ENCODE measurements around the gene PDCD4. TPM values are rescaled to one million over a fixed set of nuclear protein-coding genes. Genes with fewer than 3 reads are reported as not detected.

PDCD4 gene
- total and polyA plus RNA-seq, 10 of the 15 experiments (the other 5 are each of a cell fraction or from before 2014, with no cell fraction given) = 101 to 372 (median 171) TPM

DNA sequence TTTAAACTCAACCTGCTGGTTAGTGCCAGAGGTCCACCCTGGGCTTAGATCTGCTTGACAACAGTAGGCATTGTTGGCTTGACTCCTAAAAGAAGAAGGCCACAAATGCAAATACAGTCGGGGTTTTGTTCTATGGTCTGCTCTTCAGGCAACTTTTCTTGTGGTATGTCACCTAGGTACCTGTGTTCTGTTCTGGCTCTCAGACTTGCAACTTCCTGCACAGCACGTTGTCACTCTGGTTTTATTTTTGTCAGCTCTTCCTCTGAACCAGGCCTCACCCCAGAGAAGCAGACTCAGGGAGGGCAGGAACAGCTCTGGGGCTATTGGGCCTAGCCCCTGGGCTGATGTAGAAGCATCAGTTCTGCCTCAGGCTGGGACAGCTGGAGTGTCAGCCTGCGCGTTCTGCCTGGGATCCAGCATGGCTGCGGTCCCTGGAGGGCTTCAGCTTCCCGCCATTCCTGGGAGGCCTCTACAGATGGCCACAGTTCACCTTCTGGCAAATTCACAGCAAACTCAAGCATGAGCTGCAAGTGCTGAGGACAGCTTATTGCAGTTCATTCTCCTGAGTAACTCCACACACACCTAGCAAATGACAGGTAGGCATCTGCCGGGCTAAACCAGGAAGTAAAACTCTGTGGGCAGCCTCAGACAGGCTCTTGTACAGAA, 11.0 kb upstream of the PDCD4 start (continued):
- TF ChIP-seq, protein P1, sequence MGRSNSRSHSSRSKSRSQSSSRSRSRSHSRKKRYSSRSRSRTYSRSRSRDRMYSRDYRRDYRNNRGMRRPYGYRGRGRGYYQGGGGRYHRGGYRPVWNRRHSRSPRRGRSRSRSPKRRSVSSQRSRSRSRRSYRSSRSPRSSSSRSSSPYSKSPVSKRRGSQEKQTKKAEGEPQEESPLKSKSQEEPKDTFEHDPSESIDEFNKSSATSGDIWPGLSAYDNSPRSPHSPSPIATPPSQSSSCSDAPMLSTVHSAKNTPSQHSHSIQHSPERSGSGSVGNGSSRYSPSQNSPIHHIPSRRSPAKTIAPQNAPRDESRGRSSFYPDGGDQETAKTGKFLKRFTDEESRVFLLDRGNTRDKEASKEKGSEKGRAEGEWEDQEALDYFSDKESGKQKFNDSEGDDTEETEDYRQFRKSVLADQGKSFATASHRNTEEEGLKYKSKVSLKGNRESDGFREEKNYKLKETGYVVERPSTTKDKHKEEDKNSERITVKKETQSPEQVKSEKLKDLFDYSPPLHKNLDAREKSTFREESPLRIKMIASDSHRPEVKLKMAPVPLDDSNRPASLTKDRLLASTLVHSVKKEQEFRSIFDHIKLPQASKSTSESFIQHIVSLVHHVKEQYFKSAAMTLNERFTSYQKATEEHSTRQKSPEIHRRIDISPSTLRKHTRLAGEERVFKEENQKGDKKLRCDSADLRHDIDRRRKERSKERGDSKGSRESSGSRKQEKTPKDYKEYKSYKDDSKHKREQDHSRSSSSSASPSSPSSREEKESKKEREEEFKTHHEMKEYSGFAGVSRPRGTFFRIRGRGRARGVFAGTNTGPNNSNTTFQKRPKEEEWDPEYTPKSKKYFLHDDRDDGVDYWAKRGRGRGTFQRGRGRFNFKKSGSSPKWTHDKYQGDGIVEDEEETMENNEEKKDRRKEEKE (IDR thresholded peaks at IDR 0.05) = no peak
- peak; percentile 51 for TF ChIP-seq EED (IDR thresholded peaks at IDR 0.05; ENCODE audit: low read depth)
- no peak for TF ChIP-seq RBBP5 (conservative IDR thresholded peaks at IDR 0.05)
- TF ChIP-seq LARP7 (IDR thresholded peaks at IDR 0.05) = peak; percentile 28; the same call in 1 of the 2 replicates
- TF ChIP-seq SUPT20H (IDR thresholded peaks at IDR 0.05; ENCODE audit: borderline replicate concordance, control insufficient read depth, low read depth, low read length) = no peak
- no peak for TF ChIP-seq JUNB (IDR thresholded peaks at IDR 0.05)
- peak; percentile 76 for TF ChIP-seq MEF2B (IDR thresholded peaks at IDR 0.05; ENCODE audit: partially characterized antibody, poor library complexity, severe bottlenecking)
- no peak; the same call in none of the 2 replicates for TF ChIP-seq MTA2 (IDR thresholded peaks at IDR 0.05; ENCODE audit: low read depth)
- TF ChIP-seq ETV6 (conservative IDR thresholded peaks at IDR 0.05 in 1 of 2, IDR thresholded peaks at IDR 0.05 in 1 of 2; ENCODE audit: borderline replicate concordance in 1 of 2, low read depth in 1 of 2) = peak in 1 of 2 experiments; percentile 61; a peak in 2 of 4 replicates
- 0 out of 2 replicates have a peak, but pooled peaks have one; percentile 12 for TF ChIP-seq ATF7 (IDR thresholded peaks at IDR 0.05; ENCODE audit: low read depth)
- TF ChIP-seq POLR2A (IDR thresholded peaks at IDR 0.05; ENCODE audit: low read depth, low read length) = peak; percentile 66
- TF ChIP-seq, protein P2, sequence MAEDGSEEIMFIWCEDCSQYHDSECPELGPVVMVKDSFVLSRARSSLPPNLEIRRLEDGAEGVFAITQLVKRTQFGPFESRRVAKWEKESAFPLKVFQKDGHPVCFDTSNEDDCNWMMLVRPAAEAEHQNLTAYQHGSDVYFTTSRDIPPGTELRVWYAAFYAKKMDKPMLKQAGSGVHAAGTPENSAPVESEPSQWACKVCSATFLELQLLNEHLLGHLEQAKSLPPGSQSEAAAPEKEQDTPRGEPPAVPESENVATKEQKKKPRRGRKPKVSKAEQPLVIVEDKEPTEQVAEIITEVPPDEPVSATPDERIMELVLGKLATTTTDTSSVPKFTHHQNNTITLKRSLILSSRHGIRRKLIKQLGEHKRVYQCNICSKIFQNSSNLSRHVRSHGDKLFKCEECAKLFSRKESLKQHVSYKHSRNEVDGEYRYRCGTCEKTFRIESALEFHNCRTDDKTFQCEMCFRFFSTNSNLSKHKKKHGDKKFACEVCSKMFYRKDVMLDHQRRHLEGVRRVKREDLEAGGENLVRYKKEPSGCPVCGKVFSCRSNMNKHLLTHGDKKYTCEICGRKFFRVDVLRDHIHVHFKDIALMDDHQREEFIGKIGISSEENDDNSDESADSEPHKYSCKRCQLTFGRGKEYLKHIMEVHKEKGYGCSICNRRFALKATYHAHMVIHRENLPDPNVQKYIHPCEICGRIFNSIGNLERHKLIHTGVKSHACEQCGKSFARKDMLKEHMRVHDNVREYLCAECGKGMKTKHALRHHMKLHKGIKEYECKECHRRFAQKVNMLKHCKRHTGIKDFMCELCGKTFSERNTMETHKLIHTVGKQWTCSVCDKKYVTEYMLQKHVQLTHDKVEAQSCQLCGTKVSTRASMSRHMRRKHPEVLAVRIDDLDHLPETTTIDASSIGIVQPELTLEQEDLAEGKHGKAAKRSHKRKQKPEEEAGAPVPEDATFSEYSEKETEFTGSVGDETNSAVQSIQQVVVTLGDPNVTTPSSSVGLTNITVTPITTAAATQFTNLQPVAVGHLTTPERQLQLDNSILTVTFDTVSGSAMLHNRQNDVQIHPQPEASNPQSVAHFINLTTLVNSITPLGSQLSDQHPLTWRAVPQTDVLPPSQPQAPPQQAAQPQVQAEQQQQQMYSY (CRISPR knock-in tag; IDR thresholded peaks at IDR 0.05) = peak; percentile 17; the same call in 1 of the 2 replicates
- TF ChIP-seq IKZF2 (IDR thresholded peaks at IDR 0.05) = peak; percentile 69 to 70; a peak in 3 of 4 replicates

Data from GM12878 (cell line).